ENCODE data around the gene RAD23B.
"Not testable (repeated sequence)": the region's sequence is repeated elsewhere in the genome, so short reads cannot be mapped to it uniquely, and the experiment has no call there.

- not testable (repeated sequence) for TF ChIP-seq CTCF, POLR2A (IDR thresholded peaks at IDR 0.05)
Observed at GRCh38 chr9:107259751-107260313, 23.2 kb upstream of the RAD23B start.

Measured in Peyer's patch (tissue), 4 donors.